ENCODE data around the gene ZNF316. TPM values are rescaled to one million over a fixed set of nuclear protein-coding genes. Genes with fewer than 3 reads are reported as not detected.

ZNF316 gene
- polyA plus RNA-seq, 2 donors = 11.9 to 21.1 TPM

- peaks cover 16 to 72% of the 10 kb centered on the region in 2 donors for H3K36me3 ChIP-seq (ENCODE audit: control insufficient read depth in 2 of 2, insufficient read depth in 2 of 2, low read length in 1 of 2)
- peaks cover 0 to 20% of the 10 kb centered on the region in 2 donors for H3K9me3 ChIP-seq (ENCODE audit: control insufficient read depth in 2 of 2, insufficient read depth in 1 of 2, low read depth in 1 of 2, low read length in 1 of 2)
- H3K4me1 ChIP-seq (ENCODE audit: control insufficient read depth in 2 of 2, insufficient read depth in 2 of 2, low read length in 1 of 2) = peaks cover 0 to 4% of the 10 kb centered on the region in 2 donors
- WGBS, 2 donors = 96 to 97% methylated on average over 12 of the region's 12 CpGs
- no peak overlapping the region for H3K27ac ChIP-seq (ENCODE audit: low read depth in 2 of 2, low read length in 1 of 2)
- no peak overlapping the region for H3K4me3 ChIP-seq (ENCODE audit: low read depth in 1 of 2, low read length in 2 of 2)
- no peaks in the 10 kb centered on the region for H3K27me3 ChIP-seq (ENCODE audit: control insufficient read depth in 1 of 2, insufficient read depth in 2 of 2, low read length in 2 of 2)
These were observed 13.4 kb downstream of the ZNF316 start for GRCh38 chr7:6650521-6651011.

- no peak overlapping the region for H3K4me3 ChIP-seq (ENCODE audit: low read depth in 1 of 2, low read length in 2 of 2)
- 97 to 98% methylated on average over 32 of the region's 32 CpGs for WGBS, 2 donors
- H3K36me3 ChIP-seq (ENCODE audit: control insufficient read depth in 2 of 2, insufficient read depth in 2 of 2, low read length in 1 of 2) = peaks cover 12 to 61% of the 10 kb centered on the region in 2 donors
- H3K27ac ChIP-seq (ENCODE audit: low read depth in 2 of 2, low read length in 1 of 2) = no peak overlapping the region
- H3K9me3 ChIP-seq (ENCODE audit: control insufficient read depth in 2 of 2, insufficient read depth in 1 of 2, low read depth in 1 of 2, low read length in 1 of 2) = peaks cover 0 to 20% of the 10 kb centered on the region in 2 donors
- H3K4me1 ChIP-seq (ENCODE audit: control insufficient read depth in 2 of 2, insufficient read depth in 2 of 2, low read length in 1 of 2) = peaks cover 0 to 4% of the 10 kb centered on the region in 2 donors
- H3K27me3 ChIP-seq (ENCODE audit: control insufficient read depth in 1 of 2, insufficient read depth in 2 of 2, low read length in 2 of 2) = no peaks in the 10 kb centered on the region
These were observed 14.8 kb downstream of the ZNF316 start for GRCh38 chr7:6651851-6652445.

- Histone ChIP-seq H3K27me3 (ENCODE audit: control insufficient read depth in 1 of 2, insufficient read depth in 2 of 2, low read length in 2 of 2) (no peaks in the 10 kb centered on the region), H3K4me3 (ENCODE audit: low read depth in 1 of 2, low read length in 2 of 2) (no peak overlapping the region), H3K4me1 (ENCODE audit: control insufficient read depth in 2 of 2, insufficient read depth in 2 of 2, low read length in 1 of 2) (peaks cover 0 to 2% of the 10 kb centered on the region in 2 donors), H3K27ac (ENCODE audit: low read depth in 2 of 2, low read length in 1 of 2) (no peak overlapping the region), H3K36me3 (ENCODE audit: control insufficient read depth in 2 of 2, insufficient read depth in 2 of 2, low read length in 1 of 2) (peaks cover 12 to 56% of the 10 kb centered on the region in 2 donors), H3K9me3 (ENCODE audit: control insufficient read depth in 2 of 2, insufficient read depth in 1 of 2, low read depth in 1 of 2, low read length in 1 of 2) (peaks cover 0 to 20% of the 10 kb centered on the region in 2 donors)
- 96 to 98% methylated on average over 63 to 75 of the region's 75 CpGs for WGBS, 2 donors
These were observed 15.4 kb downstream of the ZNF316 start for GRCh38 chr7:6652446-6653011.

- Histone ChIP-seq H3K4me3 (ENCODE audit: low read depth in 1 of 2, low read length in 2 of 2) (no peak overlapping the region), H3K4me1 (ENCODE audit: control insufficient read depth in 2 of 2, insufficient read depth in 2 of 2, low read length in 1 of 2) (peaks cover 0 to 2% of the 10 kb centered on the region in 2 donors), H3K27ac (ENCODE audit: low read depth in 2 of 2, low read length in 1 of 2) (no peak overlapping the region), H3K9me3 (ENCODE audit: control insufficient read depth in 2 of 2, insufficient read depth in 1 of 2, low read depth in 1 of 2, low read length in 1 of 2) (peaks cover 0 to 20% of the 10 kb centered on the region in 2 donors), H3K27me3 (ENCODE audit: control insufficient read depth in 1 of 2, insufficient read depth in 2 of 2, low read length in 2 of 2) (no peaks in the 10 kb centered on the region), H3K36me3 (ENCODE audit: control insufficient read depth in 2 of 2, insufficient read depth in 2 of 2, low read length in 1 of 2) (peaks cover 12 to 53% of the 10 kb centered on the region in 2 donors)
- WGBS, 2 donors = 94 to 95% methylated on average over 104 to 146 of the region's 146 CpGs
These were observed 16.2 kb downstream of the ZNF316 start for GRCh38 chr7:6653071-6654003.

GRCh38 chr7:6654113-6654841, 17.2 kb downstream of the ZNF316 start:
- 95 to 96% methylated on average over 91 to 94 of the region's 94 CpGs for WGBS, 2 donors
- Histone ChIP-seq H3K4me3 (ENCODE audit: low read depth in 1 of 2, low read length in 2 of 2) (no peak overlapping the region), H3K27ac (ENCODE audit: low read depth in 2 of 2, low read length in 1 of 2) (no peak overlapping the region), H3K27me3 (ENCODE audit: control insufficient read depth in 1 of 2, insufficient read depth in 2 of 2, low read length in 2 of 2) (no peaks in the 10 kb centered on the region), H3K9me3 (ENCODE audit: control insufficient read depth in 2 of 2, insufficient read depth in 1 of 2, low read depth in 1 of 2, low read length in 1 of 2) (peaks cover 0 to 20% of the 10 kb centered on the region in 2 donors), H3K36me3 (ENCODE audit: control insufficient read depth in 2 of 2, insufficient read depth in 2 of 2, low read length in 1 of 2) (peaks cover 12 to 44% of the 10 kb centered on the region in 2 donors), H3K4me1 (ENCODE audit: control insufficient read depth in 2 of 2, insufficient read depth in 2 of 2, low read length in 1 of 2) (peaks cover 0 to 2% of the 10 kb centered on the region in 2 donors)

- no peak overlapping the region for H3K27ac ChIP-seq (ENCODE audit: low read depth in 2 of 2, low read length in 1 of 2)
- H3K36me3 ChIP-seq (ENCODE audit: control insufficient read depth in 2 of 2, insufficient read depth in 2 of 2, low read length in 1 of 2) = peaks cover 12 to 38% of the 10 kb centered on the region in 2 donors
- WGBS, 2 donors = 93 to 95% methylated on average over 48 of the region's 48 CpGs
- no peak overlapping the region for H3K4me3 ChIP-seq (ENCODE audit: low read depth in 1 of 2, low read length in 2 of 2)
- peaks cover 2 to 3% of the 10 kb centered on the region in 2 donors for H3K4me1 ChIP-seq (ENCODE audit: control insufficient read depth in 2 of 2, insufficient read depth in 2 of 2, low read length in 1 of 2)
- H3K27me3 ChIP-seq (ENCODE audit: control insufficient read depth in 1 of 2, insufficient read depth in 2 of 2, low read length in 2 of 2) = no peaks in the 10 kb centered on the region
- H3K9me3 ChIP-seq (ENCODE audit: control insufficient read depth in 2 of 2, insufficient read depth in 1 of 2, low read depth in 1 of 2, low read length in 1 of 2) = peaks cover 0 to 20% of the 10 kb centered on the region in 2 donors
These were observed 17.9 kb downstream of the ZNF316 start for GRCh38 chr7:6654842-6655610.

GRCh38 chr7:6655636-6656385, 18.7 kb downstream of the ZNF316 start:
- Histone ChIP-seq H3K36me3 (ENCODE audit: control insufficient read depth in 2 of 2, insufficient read depth in 2 of 2, low read length in 1 of 2) (peaks cover 12 to 33% of the 10 kb centered on the region in 2 donors), H3K27ac (ENCODE audit: low read depth in 2 of 2, low read length in 1 of 2) (no peak overlapping the region)
- WGBS, 2 donors = 92% methylated on average over 16 to 17 of the region's 17 CpGs

GRCh38 chr7:6656413-6656812, 19.3 kb downstream of the ZNF316 start:
- 94 to 95% methylated on average over 9 of the region's 9 CpGs for WGBS, 2 donors
- no peaks in the 10 kb centered on the region for H3K27me3 ChIP-seq (ENCODE audit: control insufficient read depth in 1 of 2, insufficient read depth in 2 of 2, low read length in 2 of 2)
- H3K9me3 ChIP-seq (ENCODE audit: control insufficient read depth in 2 of 2, insufficient read depth in 1 of 2, low read depth in 1 of 2, low read length in 1 of 2) = peaks cover 0 to 20% of the 10 kb centered on the region in 2 donors
- H3K36me3 ChIP-seq (ENCODE audit: control insufficient read depth in 2 of 2, insufficient read depth in 2 of 2, low read length in 1 of 2) = peaks cover 12 to 32% of the 10 kb centered on the region in 2 donors
- H3K27ac ChIP-seq (ENCODE audit: low read depth in 2 of 2, low read length in 1 of 2) = no peak overlapping the region
- peaks cover 2 to 3% of the 10 kb centered on the region in 2 donors for H3K4me1 ChIP-seq (ENCODE audit: control insufficient read depth in 2 of 2, insufficient read depth in 2 of 2, low read length in 1 of 2)
- no peak overlapping the region for H3K4me3 ChIP-seq (ENCODE audit: low read depth in 1 of 2, low read length in 2 of 2)

More at GRCh38 chr7:6655636-6656385, 18.7 kb downstream of the ZNF316 start:
- H3K4me3 ChIP-seq (ENCODE audit: low read depth in 1 of 2, low read length in 2 of 2) = no peak overlapping the region
- peaks cover 2 to 3% of the 10 kb centered on the region in 2 donors for H3K4me1 ChIP-seq (ENCODE audit: control insufficient read depth in 2 of 2, insufficient read depth in 2 of 2, low read length in 1 of 2)
- peaks cover 0 to 20% of the 10 kb centered on the region in 2 donors for H3K9me3 ChIP-seq (ENCODE audit: control insufficient read depth in 2 of 2, insufficient read depth in 1 of 2, low read depth in 1 of 2, low read length in 1 of 2)
- H3K27me3 ChIP-seq (ENCODE audit: control insufficient read depth in 1 of 2, insufficient read depth in 2 of 2, low read length in 2 of 2) = no peaks in the 10 kb centered on the region
